ENCODE measurements around the gene FUBP1.

GRCh38 chr1:77938651-77939050, 40.2 kb downstream of the FUBP1 start:
- TF ChIP-seq CTCF (IDR thresholded peaks at IDR 0.05; ENCODE audit: insufficient read depth, low read depth, low read length): no peak
- TF ChIP-seq EZH2 (IDR thresholded peaks at IDR 0.05; ENCODE audit: insufficient read depth, low read length): no peak
